ENCODE measurements around the gene EPHB2. TPM values are rescaled to one million over a fixed set of nuclear protein-coding genes. Genes with fewer than 3 reads are reported as not detected.

The EPHB2 gene
- total RNA-seq, 1 donor: 24.9 TPM

DNA sequence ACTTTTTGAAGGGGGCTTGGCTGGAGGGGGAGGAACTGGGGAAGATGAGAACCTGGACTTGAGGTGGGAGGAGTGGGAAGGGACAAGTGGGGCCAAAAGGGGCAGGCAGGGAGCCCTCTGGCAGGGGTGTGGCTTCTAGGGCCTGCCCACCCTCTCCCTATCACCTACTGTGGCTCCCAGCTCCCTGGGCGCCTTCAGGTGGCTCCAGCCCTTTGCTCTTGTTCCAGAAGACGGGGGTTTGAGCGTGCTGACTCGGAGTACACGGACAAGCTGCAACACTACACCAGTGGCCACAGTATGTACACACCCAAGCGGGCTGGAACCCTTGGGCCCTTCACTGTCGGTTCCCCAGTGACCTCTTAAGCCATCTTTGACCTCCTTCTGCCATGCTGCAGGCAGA is 185.5 kb downstream of the EPHB2 start:
- no peak overlapping the region for H3K4me3 ChIP-seq (ENCODE audit: low read depth, low read length)
- TF ChIP-seq, protein P1, sequence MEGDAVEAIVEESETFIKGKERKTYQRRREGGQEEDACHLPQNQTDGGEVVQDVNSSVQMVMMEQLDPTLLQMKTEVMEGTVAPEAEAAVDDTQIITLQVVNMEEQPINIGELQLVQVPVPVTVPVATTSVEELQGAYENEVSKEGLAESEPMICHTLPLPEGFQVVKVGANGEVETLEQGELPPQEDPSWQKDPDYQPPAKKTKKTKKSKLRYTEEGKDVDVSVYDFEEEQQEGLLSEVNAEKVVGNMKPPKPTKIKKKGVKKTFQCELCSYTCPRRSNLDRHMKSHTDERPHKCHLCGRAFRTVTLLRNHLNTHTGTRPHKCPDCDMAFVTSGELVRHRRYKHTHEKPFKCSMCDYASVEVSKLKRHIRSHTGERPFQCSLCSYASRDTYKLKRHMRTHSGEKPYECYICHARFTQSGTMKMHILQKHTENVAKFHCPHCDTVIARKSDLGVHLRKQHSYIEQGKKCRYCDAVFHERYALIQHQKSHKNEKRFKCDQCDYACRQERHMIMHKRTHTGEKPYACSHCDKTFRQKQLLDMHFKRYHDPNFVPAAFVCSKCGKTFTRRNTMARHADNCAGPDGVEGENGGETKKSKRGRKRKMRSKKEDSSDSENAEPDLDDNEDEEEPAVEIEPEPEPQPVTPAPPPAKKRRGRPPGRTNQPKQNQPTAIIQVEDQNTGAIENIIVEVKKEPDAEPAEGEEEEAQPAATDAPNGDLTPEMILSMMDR (IDR thresholded peaks at IDR 0.05; ENCODE audit: insufficient read depth, low read length): no peak
- DNase-seq (ENCODE audit: low read depth): no peak

DNA sequence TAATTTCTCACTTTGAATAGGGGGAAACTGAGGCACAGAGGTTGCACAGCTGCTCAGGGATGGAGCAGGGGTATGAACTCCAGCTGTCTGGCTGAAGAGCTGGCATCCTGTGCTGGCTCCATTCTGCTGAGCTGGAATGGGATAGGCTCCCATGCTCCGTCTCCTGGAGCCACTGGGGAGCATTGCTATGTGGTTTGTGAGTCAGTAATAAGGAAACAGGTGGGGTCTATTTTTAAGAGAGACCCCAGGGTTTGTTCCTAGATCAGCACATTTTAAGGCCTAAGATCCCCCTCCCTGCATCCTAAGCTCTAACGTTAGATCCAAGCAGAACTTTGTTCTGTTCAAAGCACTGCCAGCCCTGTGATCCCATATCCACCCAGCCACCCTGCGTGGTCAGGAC is 189.8 kb downstream of the EPHB2 start:
- H3K4me3 ChIP-seq (ENCODE audit: low read depth, low read length): no peak overlapping the region
- TF ChIP-seq, protein P1 (IDR thresholded peaks at IDR 0.05; ENCODE audit: insufficient read depth, low read length): no peak
- DNase-seq (ENCODE audit: low read depth): no peak

DNA sequence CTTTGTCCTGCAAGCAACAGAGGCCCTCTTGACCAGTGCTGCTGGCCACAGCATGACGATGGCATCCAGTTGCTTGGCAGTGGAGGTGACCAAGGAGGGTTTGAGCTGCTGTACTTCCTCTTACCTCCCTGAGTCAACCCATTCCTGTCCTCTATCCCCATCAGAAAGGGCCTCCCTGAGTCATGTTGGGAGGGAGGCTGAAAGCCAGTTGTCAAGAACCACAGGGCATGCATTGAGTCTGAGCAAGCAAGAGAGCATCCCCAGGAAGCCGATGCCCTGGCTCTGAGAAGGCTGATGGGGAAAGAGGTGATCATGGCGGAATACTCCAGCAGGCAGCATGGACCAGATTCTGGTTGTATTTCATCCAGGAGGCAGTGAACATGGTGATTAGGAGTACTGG is 192.5 kb downstream of the EPHB2 start:
- no peak overlapping the region for H3K4me3 ChIP-seq (ENCODE audit: low read depth, low read length)
- TF ChIP-seq, protein P1 (IDR thresholded peaks at IDR 0.05; ENCODE audit: insufficient read depth, low read length): no peak
- DNase-seq (ENCODE audit: low read depth): peak; percentile 30

DNA sequence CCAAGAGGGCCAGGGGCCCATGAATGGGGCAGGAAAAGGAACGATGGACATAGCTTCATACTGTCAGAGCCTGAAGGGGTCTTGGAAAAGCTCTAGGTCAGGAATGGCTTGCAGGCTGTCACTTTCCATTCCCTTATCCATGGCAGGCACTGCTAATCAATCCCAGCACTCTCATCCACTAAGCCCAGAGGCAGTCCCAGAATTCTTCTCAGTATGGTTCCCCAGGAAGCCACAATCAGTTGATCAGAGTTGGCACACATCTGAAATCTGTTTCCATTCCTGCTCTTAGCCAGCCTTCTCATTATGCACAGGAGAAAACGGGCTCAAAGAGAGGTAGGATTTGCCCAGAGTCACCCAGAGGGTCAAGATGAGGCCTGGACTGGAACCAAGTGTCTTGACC is 196.3 kb downstream of the EPHB2 start:
- no peak overlapping the region for H3K4me3 ChIP-seq (ENCODE audit: low read depth, low read length)
- DNase-seq (ENCODE audit: low read depth): no peak
- TF ChIP-seq, protein P1 (IDR thresholded peaks at IDR 0.05; ENCODE audit: insufficient read depth, low read length): no peak

GRCh38 chr1:22907528-22907927 is 196.9 kb downstream of the EPHB2 start:
- TF ChIP-seq, protein P1 (IDR thresholded peaks at IDR 0.05; ENCODE audit: insufficient read depth, low read length): no peak
- DNase-seq (ENCODE audit: low read depth): no peak
- H3K4me3 ChIP-seq (ENCODE audit: low read depth, low read length): no peak overlapping the region

DNA sequence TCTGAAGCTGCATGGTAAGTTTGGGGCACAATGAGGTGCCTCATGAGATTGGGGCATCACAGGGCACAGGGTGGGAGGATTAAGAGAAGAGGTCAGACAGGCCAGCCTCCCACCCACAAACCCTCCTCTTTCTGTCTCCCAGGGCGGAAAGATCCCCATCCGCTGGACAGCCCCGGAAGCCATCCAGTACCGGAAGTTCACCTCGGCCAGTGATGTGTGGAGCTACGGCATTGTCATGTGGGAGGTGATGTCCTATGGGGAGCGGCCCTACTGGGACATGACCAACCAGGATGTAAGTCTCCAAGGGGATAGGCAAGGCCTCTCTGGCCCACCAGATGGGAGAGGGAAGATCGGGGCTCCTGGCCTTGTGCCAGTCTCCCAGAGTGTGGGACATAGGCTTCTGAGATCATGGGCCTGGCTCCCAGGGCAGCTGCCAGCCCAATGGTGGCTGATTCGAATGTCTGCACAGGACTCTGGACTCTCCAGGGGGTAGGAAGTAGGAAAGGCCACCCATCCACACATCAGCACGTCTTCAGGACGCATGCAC is 198.3 kb downstream of the EPHB2 start:
- no peak overlapping the region for H3K4me3 ChIP-seq (ENCODE audit: low read depth, low read length)
- TF ChIP-seq, protein P1 (IDR thresholded peaks at IDR 0.05; ENCODE audit: insufficient read depth, low read length): no peak
- no peak for DNase-seq (ENCODE audit: low read depth)

- no peak for DNase-seq (ENCODE audit: low read depth)
- no peak overlapping the region for H3K4me3 ChIP-seq (ENCODE audit: low read depth, low read length)
- TF ChIP-seq, protein P1 (IDR thresholded peaks at IDR 0.05; ENCODE audit: insufficient read depth, low read length): no peak
These were observed 199.6 kb downstream of the EPHB2 start for GRCh38 chr1:22910286-22910685.
